Heart left ventricle (tissue), 16 donors: ENCODE measurements around the gene RNF26. TPM values are rescaled to one million over a fixed set of nuclear protein-coding genes. Genes with fewer than 3 reads are reported as not detected.
A peak's percentile ranks its signal among the peaks of the same experiment; 100 is the strongest.

Experiments
- ATAC-seq, 4 donors: fragments of 200-7000 bp; cut with Tn5 transposase; one replicate each; pipeline ENCODE4 v1.9.1; 2020 to 2022; ENCODE audit warnings: moderate library complexity in 4 of 4, mild to moderate bottlenecking in 3 of 4, moderate number of reproducible peaks in 1 of 4
- DNase-seq, 5 donors: peaks; one replicate each; pipeline ENCODE4 v3.0.0-alpha.2; 2020
- H3K27ac ChIP-seq, 12 donors: fragments of 200-600 bp; sonication (generic) in 4 of 12; one replicate each; pipeline versions ENCODE4 v1.5.0 to v1.8.0; 2016 to 2022; ENCODE audit warnings: mild to moderate bottlenecking in 2 of 12
- H3K27me3 ChIP-seq, 9 donors: fragments of 200-600 bp; sonication (generic) in 2 of 9; one replicate each; pipeline versions ENCODE4 v1.5.1 to v1.8.0; 2016 to 2022; ENCODE audit warnings: mild to moderate bottlenecking in 3 of 9
- H3K36me3 ChIP-seq, 9 donors: fragments of 200-600 bp; sonication (generic) in 2 of 9; one replicate each; pipeline versions ENCODE4 v1.5.0 to v1.8.0; 2018 to 2022; ENCODE audit warnings: mild to moderate bottlenecking in 2 of 9
- H3K4me1 ChIP-seq, 12 donors: fragments of 200-600 bp; sonication (generic) in 4 of 12; one replicate each; pipeline versions ENCODE4 v1.5.0 to v1.8.0; 2016 to 2022; ENCODE audit warnings: mild to moderate bottlenecking in 3 of 12
- H3K4me3 ChIP-seq, 12 donors: fragments of 200-600 bp; sonication (generic) in 4 of 12; one replicate each; pipeline versions ENCODE4 v1.5.0 to v1.8.0; 2017 to 2022; ENCODE audit warnings: mild to moderate bottlenecking in 9 of 12, moderate library complexity in 4 of 12
- H3K9me3 ChIP-seq, 12 donors: fragments of 200-600 bp; sonication (generic) in 4 of 12; one replicate each; pipeline versions ENCODE4 v1.5.0 to v1.8.0; 2016 to 2022; ENCODE audit warnings: mild to moderate bottlenecking in 1 of 12
- POLR2A ChIP-seq, 2 donors: fragments of 450-650 bp; IDR thresholded peaks; one replicate each; pipeline ENCODE4 v1.6.1; 2017; ENCODE audit warnings: antibody characterized with exemption in 2 of 2, mild to moderate bottlenecking in 2 of 2, moderate library complexity in 2 of 2
- WGBS, 4 donors: extraction: QIAGEN DNeasy Blood & Tissue Kit in 2 of 4; methylation state at CpG; one replicate each; pipeline versions ENCODE4 v1.1.5 to v1.1.7; 2013 to 2018; 5-methylcytosine and 5-hydroxymethylcytosine counted together
- intact Hi-C, 10 donors: fragments of 100-400 bp; cut with DNase I; formaldehyde crosslinking; loops; one replicate each; pipeline versions ENCODE4 v1.11.1 to v1.14.2; 2022
- polyA plus RNA-seq, 2 donors: library from polyadenylated mRNA; stranded (reverse); fragments of 200-250 nt; gene quantifications; one replicate each; pipeline ENCODE4 v1.2.3, GENCODE V29; 2013
- total RNA-seq, 9 donors: library from RNA; depleted of rRNA in 2 of 9; stranded (reverse); fragments of >200 nt in 2 of 9; fragmentation: NEBNext Ultra II Directional in 3 of 9; extraction: Animal tissue kit (Norgen Biotek cat#: 25700) in 3 of 9; gene quantifications; one replicate each; pipeline versions ENCODE4 v1.1.0 to v1.2.4, GENCODE V29; 2016 to 2023
- TF ChIP-seq, protein P1 (sequence below), 12 donors: fragments of 200-600 bp; sonication (generic) in 4 of 12; IDR thresholded peaks; one replicate each; pipeline versions ENCODE4 v1.5.0 to v1.8.0; 2018 to 2022; ENCODE audit warnings: antibody characterized with exemption in 12 of 12, mild to moderate bottlenecking in 5 of 12
- donor health status: ischemic (EF 13 %, LVEDD 7.1; RV severe dilation, severe dysfunction).
- donor health status: healthy with polysubstance abuse.
- donor health status: DM: no; HTN: yes; CAD: no.
- donor health status: DM: no; HTN: no; CAD: no.
- donor health status: ischemic (EF 25% LVEDD 6.9; RV normal size, moderate dysfunction).
- donor health status: ischemic (EF 25% LVEDD 5.7; RV mildly dilated, moderate dysfunction).
- donor health status: healthy.
- donor health status: DM: yes; HTN: yes; CAD: no.
- donor health status: ischemic (EF 35%, LVEDD 5.7; RV mildly dilated, moderate dysfunction).
- donor health status: nonischemic (EF 11% LVEDD 7.7; RV severe dilation, severe dysfunction).
- donor health status: DM: yes; HTN: yes; CAD: no.
- donor health status: PGD.
- donor health status: ischemic (EF 29% LVEDD 5.4; RV normal size, mild dysfunction).
- donor health status: nonischemic (EF 23%, LVEDD 6.1; RV moderate dilation, normal function).

RNF26 gene
- total and polyA plus RNA-seq, 11 donors: 6.2 to 22.4 (median 11.8) TPM

DNA sequence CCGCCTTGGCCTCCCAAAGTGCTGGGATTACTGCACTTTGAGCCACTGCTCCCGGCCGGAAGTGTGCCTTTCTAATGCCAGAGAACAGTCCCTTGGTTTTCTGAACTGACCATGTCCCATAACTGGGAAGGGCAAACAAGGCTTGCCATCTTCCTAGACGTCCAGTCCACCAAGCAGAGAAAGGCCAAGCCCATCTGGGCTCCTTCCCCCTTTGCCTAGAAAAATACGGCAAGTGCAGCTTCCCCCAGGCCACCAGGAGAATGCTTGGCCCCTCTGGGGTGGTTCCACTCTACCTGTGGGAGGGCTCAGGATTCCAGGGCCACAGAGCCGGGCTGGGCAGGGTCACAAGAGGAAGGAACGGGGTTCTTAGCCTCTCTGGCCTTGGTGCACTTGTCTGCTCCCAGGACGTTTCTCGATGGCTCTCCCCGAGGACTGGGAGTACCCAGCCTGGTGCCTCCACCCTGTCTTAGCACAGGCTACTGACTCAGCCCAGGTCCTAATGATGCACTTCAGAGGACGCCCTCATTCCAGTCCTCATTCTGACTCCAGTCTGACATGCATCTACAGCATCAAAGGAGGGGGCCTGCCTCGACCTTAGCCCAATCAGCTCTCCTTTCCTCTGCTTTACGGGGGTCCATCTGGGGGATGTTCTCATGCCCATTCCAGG lies 46.0 kb downstream of the RNF26 start:
- H3K4me1 ChIP-seq: peaks cover 0 to 51% (median 29%) of the 10 kb centered on the region in 12 donors
- intact Hi-C loops: loop anchor here in 6 of 10 donors (2.0 to 10.0 kb wide), 6 partner anchors 23 to 173 kb away; partner anchors contain the start of gene CBL (in 1 of the 6)
- 57 to 73% (median 64%) methylated on average over 13 of the region's 13 CpGs for WGBS, 4 donors
- peak in 1 of 5 donors; percentile 18 for DNase-seq
- peak overlapping the region in 6 of 12 donors; percentile 37 to 88 (median 70) for H3K27ac ChIP-seq
- peaks cover 0 to 7% (median 0%) of the 10 kb centered on the region in 9 donors for H3K27me3 ChIP-seq
- H3K9me3 ChIP-seq: no peaks in the 10 kb centered on the region
- ATAC-seq: no peak
- H3K36me3 ChIP-seq: no peaks in the 10 kb centered on the region
- TF ChIP-seq, protein P1, sequence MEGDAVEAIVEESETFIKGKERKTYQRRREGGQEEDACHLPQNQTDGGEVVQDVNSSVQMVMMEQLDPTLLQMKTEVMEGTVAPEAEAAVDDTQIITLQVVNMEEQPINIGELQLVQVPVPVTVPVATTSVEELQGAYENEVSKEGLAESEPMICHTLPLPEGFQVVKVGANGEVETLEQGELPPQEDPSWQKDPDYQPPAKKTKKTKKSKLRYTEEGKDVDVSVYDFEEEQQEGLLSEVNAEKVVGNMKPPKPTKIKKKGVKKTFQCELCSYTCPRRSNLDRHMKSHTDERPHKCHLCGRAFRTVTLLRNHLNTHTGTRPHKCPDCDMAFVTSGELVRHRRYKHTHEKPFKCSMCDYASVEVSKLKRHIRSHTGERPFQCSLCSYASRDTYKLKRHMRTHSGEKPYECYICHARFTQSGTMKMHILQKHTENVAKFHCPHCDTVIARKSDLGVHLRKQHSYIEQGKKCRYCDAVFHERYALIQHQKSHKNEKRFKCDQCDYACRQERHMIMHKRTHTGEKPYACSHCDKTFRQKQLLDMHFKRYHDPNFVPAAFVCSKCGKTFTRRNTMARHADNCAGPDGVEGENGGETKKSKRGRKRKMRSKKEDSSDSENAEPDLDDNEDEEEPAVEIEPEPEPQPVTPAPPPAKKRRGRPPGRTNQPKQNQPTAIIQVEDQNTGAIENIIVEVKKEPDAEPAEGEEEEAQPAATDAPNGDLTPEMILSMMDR (IDR thresholded peaks at IDR 0.05): no peak
- H3K4me3 ChIP-seq: peak overlapping the region in 3 of 12 donors; percentile 59 to 65 (median 61)

DNA sequence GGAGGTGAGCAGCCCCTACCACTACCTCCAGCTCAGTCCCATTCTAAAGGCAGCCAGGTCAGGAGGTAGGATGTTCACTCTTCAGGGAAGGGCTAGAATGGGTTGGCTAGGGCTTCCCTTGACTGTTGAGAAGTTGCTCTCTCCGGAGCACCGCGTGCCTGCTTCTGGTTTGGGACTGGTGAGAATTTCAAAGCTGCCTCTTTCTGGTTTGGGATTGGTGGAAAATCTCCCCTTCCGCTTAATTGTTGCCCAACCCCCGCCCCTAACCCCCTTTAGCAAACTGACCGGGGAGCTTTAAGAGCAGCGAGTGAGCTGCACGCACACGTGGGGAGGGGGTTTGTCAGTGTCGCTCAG lies 46.5 kb downstream of the RNF26 start:
- Histone ChIP-seq H3K4me1 (peaks cover 0 to 46% (median 25%) of the 10 kb centered on the region in 12 donors), H3K4me3 (peak overlapping the region in 11 of 12 donors; percentile 19 to 65 (median 53)), H3K27ac (peak overlapping the region in 11 of 12 donors; percentile 37 to 88 (median 69)), H3K9me3 (no peaks in the 10 kb centered on the region), H3K36me3 (no peaks in the 10 kb centered on the region), H3K27me3 (peaks cover 0 to 7% (median 0%) of the 10 kb centered on the region in 9 donors)
- DNase-seq (peak in 1 of 5 donors; percentile 22), ATAC-seq (no peak)
- 10 to 19% (median 16%) methylated on average over 9 to 10 of the region's 10 CpGs for WGBS, 4 donors
- intact Hi-C loops: loop anchor here in 6 of 10 donors (1.0 to 10.0 kb wide), 7 partner anchors 24 to 174 kb away; partner anchors contain the start of gene CBL (in 1 of the 6)
- TF ChIP-seq POLR2A (IDR thresholded peaks at IDR 0.05): no peak
- TF ChIP-seq, protein P1 (IDR thresholded peaks at IDR 0.05): no peak

DNA sequence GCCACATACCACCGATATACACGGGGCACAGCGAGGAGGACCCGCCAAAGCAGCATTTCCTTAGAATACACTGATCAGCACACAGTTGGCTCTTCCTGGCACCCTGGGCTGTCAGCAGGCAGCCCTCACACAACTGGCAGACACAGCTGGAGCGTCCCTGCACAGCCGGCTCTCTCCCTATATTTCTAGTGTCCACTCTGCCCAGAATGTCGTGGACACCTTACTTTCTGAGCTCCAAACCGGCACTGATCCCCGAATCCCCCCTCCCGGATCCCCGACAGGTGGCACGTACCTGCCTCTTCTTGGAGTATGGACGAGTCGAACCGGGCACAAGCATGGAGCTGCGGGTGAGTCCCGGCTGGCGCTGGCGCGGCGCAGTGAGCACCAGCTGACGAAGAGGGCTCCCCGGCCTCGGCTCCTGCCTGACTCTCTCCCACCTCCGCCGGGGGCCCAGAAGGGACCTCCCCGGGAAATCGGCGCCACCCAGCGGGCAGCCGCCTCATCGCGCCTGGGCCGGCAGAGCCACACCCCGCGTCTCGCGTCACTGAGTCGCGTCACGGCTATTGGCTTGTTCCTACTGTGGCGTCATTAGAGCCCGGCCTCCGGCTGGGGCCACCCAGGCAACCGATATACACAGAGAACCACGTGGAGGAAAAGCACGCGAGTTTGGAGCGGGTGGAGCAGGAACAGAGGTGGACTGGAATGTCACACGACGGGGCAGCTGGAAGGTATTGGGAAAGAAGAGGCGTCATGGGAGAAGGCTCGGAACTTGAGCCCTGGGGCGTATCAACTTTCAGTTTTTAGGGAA lies 47.1 kb downstream of the RNF26 start, which contains the start of gene USP2:
Gene USP2 (minus strand): TSS at position 510 of the 808 bp plus-strand sequence. CDS start 8,210 bp downstream, outside the sequence.
- no peaks in the 10 kb centered on the region for H3K36me3 ChIP-seq
- H3K4me3 ChIP-seq: peak within 1 kb of the TSS; percentile 9 to 65 (median 50)
- peaks cover 0 to 40% (median 20%) of the 10 kb centered on the region in 12 donors for H3K4me1 ChIP-seq
- peak in 1 of 2 donors; percentile 64 for TF ChIP-seq POLR2A (IDR thresholded peaks at IDR 0.05)
- TF ChIP-seq, protein P1 (IDR thresholded peaks at IDR 0.05): peak; percentile 77 to 99 (median 92)
- ATAC-seq (peak; percentile 91 to 94 (median 92)), DNase-seq (peak; percentile 95 to 98 (median 97))
- intact Hi-C loops: loop anchor here in 6 of 10 donors (1.0 to 10.0 kb wide), 7 partner anchors 25 to 175 kb away; partner anchors contain the start of gene CBL (in 1 of the 6)
- no peaks in the 10 kb centered on the region for H3K9me3 ChIP-seq
- H3K27me3 ChIP-seq: peaks cover 0 to 7% (median 0%) of the 10 kb centered on the region in 9 donors
- 0 to 1% (median 0%) methylated on average over 25 to 54 of the region's 54 CpGs for WGBS, 4 donors
- H3K27ac ChIP-seq: peak within 1 kb of the TSS in 11 of 12 donors; percentile 37 to 88 (median 69)
